Natural killer cell (primary cell): Measurements from ENCODE around the gene SIAH2. TPM values are rescaled to one million over a fixed set of nuclear protein-coding genes. Genes with fewer than 3 reads are reported as not detected.

Experiments used
- ATAC-seq, 3 donors: fragments of 150-1000 bp in 2 of 3; fragments of 200-7000 bp in 1 of 3; cut with Tn5 transposase; 1 replicate in 1 of 3; 2 replicates in 2 of 3; pipeline ENCODE4 v1.10.0; 2021; ENCODE audit warnings: mild to moderate bottlenecking in 2 of 3, moderate library complexity in 2 of 3
- DNase-seq, 2 donors: peaks; one replicate each; pipeline versions ENCODE4 v3.0.0 to v3.0.0-alpha.2; 2013 to 2021; ENCODE audit warnings: mixed read lengths in 1 of 2
- H3K27ac ChIP-seq: one replicate; pipeline ENCODE4 v1.5.1; 2013; ENCODE audit warnings: mild to moderate bottlenecking, low read length
- H3K27me3 ChIP-seq: one replicate; pipeline ENCODE4 v1.6.1; 2013; ENCODE audit warnings: low read length; ENCODE audit not compliant: control insufficient read depth, insufficient read depth
- H3K36me3 ChIP-seq: one replicate; pipeline ENCODE4 v1.6.1; 2013; ENCODE audit warnings: low read length; ENCODE audit not compliant: control insufficient read depth, insufficient read depth
- H3K4me1 ChIP-seq: one replicate; pipeline ENCODE4 v1.6.1; 2013; ENCODE audit warnings: low read length; ENCODE audit not compliant: control insufficient read depth, insufficient read depth
- H3K4me3 ChIP-seq: one replicate; pipeline ENCODE4 v1.5.1; 2013; ENCODE audit warnings: low read length
- H3K9me3 ChIP-seq: one replicate; pipeline ENCODE4 v1.6.1; 2013; ENCODE audit warnings: low read length; ENCODE audit not compliant: control insufficient read depth, insufficient read depth
- H3K27ac Mint-ChIP-seq, 2 donors: one replicate each; pipeline ENCODE4 v1.8.0; 2022; ENCODE audit warnings: mild to moderate bottlenecking in 2 of 2, mixed read lengths in 2 of 2, moderate library complexity in 1 of 2
- H3K27me3 Mint-ChIP-seq, 2 donors: one replicate each; pipeline ENCODE4 v1.8.0; 2022; ENCODE audit warnings: low read depth in 2 of 2, mixed read lengths in 2 of 2
- H3K36me3 Mint-ChIP-seq: one replicate; pipeline ENCODE4 v1.8.0; 2022; ENCODE audit warnings: mixed read lengths
- H3K4me1 Mint-ChIP-seq, 2 donors: one replicate each; pipeline ENCODE4 v1.8.0; 2022; ENCODE audit warnings: mixed read lengths in 2 of 2
- H3K4me3 Mint-ChIP-seq: one replicate; pipeline ENCODE4 v1.8.0; 2022; ENCODE audit warnings: mild to moderate bottlenecking, moderate library complexity, mixed read lengths
- H3K9me3 Mint-ChIP-seq, 2 donors: one replicate each; pipeline ENCODE4 v1.8.0; 2022; ENCODE audit warnings: mixed read lengths in 2 of 2
- WGBS: methylation state at CpG from one replicate; pipeline ENCODE4 v1.1.7; 2013; ENCODE audit warnings: missing lambda C conversion rate; ENCODE audit not compliant: insufficient coverage; 5-methylcytosine and 5-hydroxymethylcytosine counted together
- intact Hi-C: fragments of 100-400 bp; cut with micrococcal nuclease; formaldehyde crosslinking; loops from one replicate; pipeline ENCODE4 v1.14.2; 2022
- total RNA-seq, 4 donors: library from RNA; stranded (reverse); fragments of 120-200 nt in 1 of 4; gene quantifications; one replicate each; pipeline versions ENCODE4 v1.2.3 to v1.2.4, GENCODE V29; 2013 to 2022
- TF ChIP-seq, protein P1 (sequence below): fragments of 200-600 bp; IDR thresholded peaks from one replicate; pipeline ENCODE4 v1.8.0; 2022; ENCODE audit warnings: antibody characterized with exemption

The SIAH2 gene
- total RNA-seq, 3 donors from 2014 or later (not counting 1 experiment from before 2014, with no cell fraction given) = 22.7 to 25.7 (median 23.8) TPM

GRCh38 chr3:150754896-150755295 lies 8.1 kb downstream of the SIAH2 start:
- intact Hi-C loops = no loop called here
- H3K36me3 ChIP-seq = peaks cover 2% of the 10 kb centered on the region
- Mint-ChIP-seq H3K4me3 (no peak overlapping the region), H3K9me3 (no peaks in the 10 kb centered on the region), H3K36me3 (no peaks in the 10 kb centered on the region), H3K27ac (no peak overlapping the region), H3K27me3 (no peaks in the 10 kb centered on the region), H3K4me1 (peaks cover 46 to 56% of the 10 kb centered on the region in 2 donors)
- peaks cover 4% of the 10 kb centered on the region for H3K4me1 ChIP-seq
- TF ChIP-seq, protein P1, sequence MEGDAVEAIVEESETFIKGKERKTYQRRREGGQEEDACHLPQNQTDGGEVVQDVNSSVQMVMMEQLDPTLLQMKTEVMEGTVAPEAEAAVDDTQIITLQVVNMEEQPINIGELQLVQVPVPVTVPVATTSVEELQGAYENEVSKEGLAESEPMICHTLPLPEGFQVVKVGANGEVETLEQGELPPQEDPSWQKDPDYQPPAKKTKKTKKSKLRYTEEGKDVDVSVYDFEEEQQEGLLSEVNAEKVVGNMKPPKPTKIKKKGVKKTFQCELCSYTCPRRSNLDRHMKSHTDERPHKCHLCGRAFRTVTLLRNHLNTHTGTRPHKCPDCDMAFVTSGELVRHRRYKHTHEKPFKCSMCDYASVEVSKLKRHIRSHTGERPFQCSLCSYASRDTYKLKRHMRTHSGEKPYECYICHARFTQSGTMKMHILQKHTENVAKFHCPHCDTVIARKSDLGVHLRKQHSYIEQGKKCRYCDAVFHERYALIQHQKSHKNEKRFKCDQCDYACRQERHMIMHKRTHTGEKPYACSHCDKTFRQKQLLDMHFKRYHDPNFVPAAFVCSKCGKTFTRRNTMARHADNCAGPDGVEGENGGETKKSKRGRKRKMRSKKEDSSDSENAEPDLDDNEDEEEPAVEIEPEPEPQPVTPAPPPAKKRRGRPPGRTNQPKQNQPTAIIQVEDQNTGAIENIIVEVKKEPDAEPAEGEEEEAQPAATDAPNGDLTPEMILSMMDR = no peak
- ATAC-seq = no peak
- 94% methylated on average over 3 of the region's 3 CpGs for WGBS
- H3K27me3 ChIP-seq = no peaks in the 10 kb centered on the region
- no peak overlapping the region for H3K4me3 ChIP-seq
- H3K9me3 ChIP-seq = no peaks in the 10 kb centered on the region
- DNase-seq = no peak
- H3K27ac ChIP-seq = no peak overlapping the region

DNA sequence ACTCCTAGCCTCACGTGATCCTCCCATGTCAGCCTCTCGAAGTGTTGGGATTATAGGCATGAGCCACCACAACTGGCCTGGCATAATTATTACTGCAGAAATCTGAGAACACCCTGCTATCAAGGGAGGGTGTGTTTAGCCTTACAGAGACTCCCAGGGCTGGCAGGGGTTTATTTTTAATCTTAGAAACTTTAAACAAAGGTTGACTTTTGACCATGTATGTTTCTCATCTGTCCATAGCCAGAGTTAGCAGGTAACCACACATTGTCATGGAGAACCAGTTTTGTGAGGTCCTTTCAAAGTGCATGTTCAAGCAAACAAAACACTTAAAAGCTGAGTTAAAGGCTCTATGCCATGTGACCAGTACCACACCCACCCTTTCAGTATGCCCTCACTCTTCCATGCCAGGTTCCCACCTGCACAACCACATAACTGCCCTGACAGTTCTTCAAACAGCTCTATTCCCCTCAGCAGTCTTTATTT lies 11.1 kb downstream of the SIAH2 start:
- intact Hi-C loops = no loop called here
- Mint-ChIP-seq H3K27me3 (no peaks in the 10 kb centered on the region), H3K27ac (peak overlapping the region; percentile 8 to 19), H3K9me3 (no peaks in the 10 kb centered on the region), H3K4me1 (peaks cover 45 to 54% of the 10 kb centered on the region in 2 donors), H3K4me3 (no peak overlapping the region), H3K36me3 (no peaks in the 10 kb centered on the region)
- H3K4me3 ChIP-seq = no peak overlapping the region
- peaks cover 4% of the 10 kb centered on the region for H3K4me1 ChIP-seq
- no peak for ATAC-seq
- no peaks in the 10 kb centered on the region for H3K27me3 ChIP-seq
- 95% methylated on average over 2 of the region's 2 CpGs for WGBS
- peaks cover 2% of the 10 kb centered on the region for H3K36me3 ChIP-seq
- no peak overlapping the region for H3K27ac ChIP-seq
- H3K9me3 ChIP-seq = no peaks in the 10 kb centered on the region
- TF ChIP-seq, protein P1 = no peak
- no peak for DNase-seq

GRCh38 chr3:150749255-150749654 lies 13.7 kb downstream of the SIAH2 start:
- Histone ChIP-seq H3K27me3 (no peaks in the 10 kb centered on the region), H3K4me1 (peaks cover 4% of the 10 kb centered on the region), H3K9me3 (no peaks in the 10 kb centered on the region), H3K4me3 (no peak overlapping the region), H3K27ac (no peak overlapping the region), H3K36me3 (peaks cover 2% of the 10 kb centered on the region)
- TF ChIP-seq, protein P1 = no peak
- H3K27ac Mint-ChIP-seq = peak overlapping the region in 1 of 2 donors; percentile 48
- H3K4me1 Mint-ChIP-seq = peaks cover 64 to 66% of the 10 kb centered on the region in 2 donors
- intact Hi-C loops = no loop called here
- no peaks in the 10 kb centered on the region for H3K9me3 Mint-ChIP-seq
- ATAC-seq (no peak), DNase-seq (no peak)
- H3K4me3 Mint-ChIP-seq = no peak overlapping the region
- no peaks in the 10 kb centered on the region for H3K36me3 Mint-ChIP-seq
- H3K27me3 Mint-ChIP-seq = no peaks in the 10 kb centered on the region
- 86% methylated on average over 5 of the region's 6 CpGs for WGBS

DNA sequence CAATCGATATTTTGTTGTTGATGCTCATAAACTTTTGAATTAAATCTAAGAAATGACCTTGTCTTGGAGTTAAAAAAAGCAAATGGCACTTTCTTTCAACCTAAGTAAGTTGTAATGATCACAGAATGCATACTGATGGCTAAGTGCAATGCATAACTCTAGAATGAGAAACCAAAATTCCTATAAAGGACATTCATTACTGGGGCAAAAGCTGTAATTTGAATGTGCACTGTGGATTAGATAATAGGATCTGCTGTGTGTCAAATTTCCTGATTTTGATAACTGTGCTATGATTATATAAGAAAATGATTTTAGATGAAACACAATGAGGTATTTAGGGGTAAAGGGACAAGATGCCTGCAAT lies 14.3 kb downstream of the SIAH2 start:
- intact Hi-C loops = no loop called here
- Mint-ChIP-seq H3K4me1 (peaks cover 62 to 64% of the 10 kb centered on the region in 2 donors), H3K27ac (peak overlapping the region in 1 of 2 donors; percentile 48), H3K4me3 (no peak overlapping the region), H3K36me3 (no peaks in the 10 kb centered on the region), H3K27me3 (no peaks in the 10 kb centered on the region), H3K9me3 (no peaks in the 10 kb centered on the region)
- Histone ChIP-seq H3K27ac (no peak overlapping the region), H3K36me3 (peaks cover 2% of the 10 kb centered on the region), H3K4me1 (peaks cover 4% of the 10 kb centered on the region), H3K27me3 (no peaks in the 10 kb centered on the region), H3K4me3 (no peak overlapping the region), H3K9me3 (no peaks in the 10 kb centered on the region)
- no peak for ATAC-seq
- no CpG with 5 or more reads among the region's 1 CpG for WGBS
- DNase-seq = no peak
- TF ChIP-seq, protein P1 = no peak
